Suprapubic skin (tissue), 4 donors: ENCODE results near the gene LHFPL6.

Source experiments
- CTCF ChIP-seq, 2 donors: fragments of 200-600 bp in 1 of 2; fragments of 450-650 bp in 1 of 2; sonication (generic) in 1 of 2; IDR thresholded peaks; one replicate each; pipeline ENCODE4 v1.5.1; 2016 to 2019; ENCODE audit warnings: antibody characterized with exemption in 2 of 2, mild to moderate bottlenecking in 1 of 2, moderate library complexity in 1 of 2
- EP300 ChIP-seq: sonication (generic); formaldehyde crosslinking; IDR thresholded peaks from one replicate; pipeline ENCODE4 v1.6.1; 2017; ENCODE audit warnings: antibody characterized with exemption
- POLR2A ChIP-seq, 2 donors: fragments of 450-650 bp; IDR thresholded peaks; one replicate each; pipeline ENCODE4 v1.6.1; 2017; ENCODE audit warnings: antibody characterized with exemption in 2 of 2, mild to moderate bottlenecking in 2 of 2, moderate library complexity in 2 of 2
- POLR2AphosphoS5 ChIP-seq, 3 donors: sonication (generic); formaldehyde crosslinking; IDR thresholded peaks; one replicate each; pipeline ENCODE4 v1.6.1; 2017; ENCODE audit warnings: antibody characterized with exemption in 3 of 3

- TF ChIP-seq CTCF (IDR thresholded peaks at IDR 0.05) (no peak), POLR2A (IDR thresholded peaks at IDR 0.05) (no peak), EP300 (no peak), POLR2AphosphoS5 (IDR thresholded peaks at IDR 0.05) (no peak)
Measured at GRCh38 chr13:39632994-39633393, 30.0 kb upstream of the LHFPL6 start.
